ENCODE results near the gene RPL36. TPM values are rescaled to one million over a fixed set of nuclear protein-coding genes. Genes with fewer than 3 reads are reported as not detected.

RPL36 gene
- total RNA-seq, 3 donors from 2014 or later: 1,683 to 1,753 (median 1,705) TPM

- no peaks in the 10 kb centered on the region for H3K4me1 Mint-ChIP-seq (ENCODE audit: low read depth)
- peak in 1 of 2 donors; percentile 23 for ATAC-seq
- H3K9me3 Mint-ChIP-seq: no peaks in the 10 kb centered on the region
- no peak for DNase-seq
- H3K4me3 Mint-ChIP-seq: no peak overlapping the region
- no peaks in the 10 kb centered on the region for H3K27me3 Mint-ChIP-seq (ENCODE audit: low read depth)
- peaks cover 28% of the 10 kb centered on the region for H3K36me3 Mint-ChIP-seq (ENCODE audit: insufficient read depth)
Measured at GRCh38 chr19:5665781-5666513, 24.1 kb upstream of the RPL36 start.

- Mint-ChIP-seq H3K27me3 (ENCODE audit: low read depth) (no peaks in the 10 kb centered on the region), H3K36me3 (ENCODE audit: insufficient read depth) (peaks cover 23% of the 10 kb centered on the region), H3K9me3 (no peaks in the 10 kb centered on the region), H3K4me3 (no peak overlapping the region), H3K4me1 (ENCODE audit: low read depth) (no peaks in the 10 kb centered on the region)
- no peak for ATAC-seq
- no peak for DNase-seq
Measured at GRCh38 chr19:5666921-5667610, 23.0 kb upstream of the RPL36 start.

GRCh38 chr19:5667751-5668271 is 22.3 kb upstream of the RPL36 start:
- H3K4me3 Mint-ChIP-seq: no peak overlapping the region
- H3K36me3 Mint-ChIP-seq (ENCODE audit: insufficient read depth): peaks cover 23% of the 10 kb centered on the region
- ATAC-seq (no peak), DNase-seq (no peak)
- no peaks in the 10 kb centered on the region for H3K27me3 Mint-ChIP-seq (ENCODE audit: low read depth)
- no peaks in the 10 kb centered on the region for H3K4me1 Mint-ChIP-seq (ENCODE audit: low read depth)
- no peaks in the 10 kb centered on the region for H3K9me3 Mint-ChIP-seq

GRCh38 chr19:5669212-5669611 is 20.9 kb upstream of the RPL36 start:
- ATAC-seq: no peak
- H3K4me3 Mint-ChIP-seq: no peak overlapping the region
- H3K27me3 Mint-ChIP-seq (ENCODE audit: low read depth): no peaks in the 10 kb centered on the region
- H3K36me3 Mint-ChIP-seq (ENCODE audit: insufficient read depth): peaks cover 23% of the 10 kb centered on the region
- no peaks in the 10 kb centered on the region for H3K9me3 Mint-ChIP-seq
- no peak for DNase-seq
- H3K4me1 Mint-ChIP-seq (ENCODE audit: low read depth): no peaks in the 10 kb centered on the region

- Mint-ChIP-seq H3K36me3 (ENCODE audit: insufficient read depth) (peaks cover 9% of the 10 kb centered on the region), H3K4me1 (ENCODE audit: low read depth) (no peaks in the 10 kb centered on the region), H3K27me3 (ENCODE audit: low read depth) (no peaks in the 10 kb centered on the region), H3K9me3 (no peaks in the 10 kb centered on the region), H3K4me3 (no peak overlapping the region)
- DNase-seq (no peak), ATAC-seq (no peak)
Measured at GRCh38 chr19:5671600-5671999, 18.5 kb upstream of the RPL36 start.

- Mint-ChIP-seq H3K9me3 (no peaks in the 10 kb centered on the region), H3K27me3 (ENCODE audit: low read depth) (no peaks in the 10 kb centered on the region), H3K36me3 (ENCODE audit: insufficient read depth) (peaks cover 4% of the 10 kb centered on the region), H3K4me3 (no peak overlapping the region), H3K4me1 (ENCODE audit: low read depth) (no peaks in the 10 kb centered on the region)
- DNase-seq: no peak
- ATAC-seq: no peak
Measured at GRCh38 chr19:5672708-5673459, 17.2 kb upstream of the RPL36 start.

- ATAC-seq: no peak
- H3K9me3 Mint-ChIP-seq: no peaks in the 10 kb centered on the region
Measured at GRCh38 chr19:5673752-5674151, 16.3 kb upstream of the RPL36 start.

GRCh38 chr19:5674714-5675113 is 15.4 kb upstream of the RPL36 start:
- Mint-ChIP-seq H3K36me3 (ENCODE audit: insufficient read depth) (peaks cover 4% of the 10 kb centered on the region), H3K4me3 (no peak overlapping the region), H3K27me3 (ENCODE audit: low read depth) (no peaks in the 10 kb centered on the region), H3K4me1 (ENCODE audit: low read depth) (peaks cover 6% of the 10 kb centered on the region), H3K9me3 (no peaks in the 10 kb centered on the region)
- ATAC-seq (no peak), DNase-seq (no peak)

More at GRCh38 chr19:5673752-5674151, 16.3 kb upstream of the RPL36 start:
- no peak for DNase-seq
- no peak overlapping the region for H3K4me3 Mint-ChIP-seq
- H3K36me3 Mint-ChIP-seq (ENCODE audit: insufficient read depth): peaks cover 3% of the 10 kb centered on the region
- no peaks in the 10 kb centered on the region for H3K4me1 Mint-ChIP-seq (ENCODE audit: low read depth)
- H3K27me3 Mint-ChIP-seq (ENCODE audit: low read depth): no peaks in the 10 kb centered on the region

GRCh38 chr19:5676105-5676771 is 13.9 kb upstream of the RPL36 start:
- Mint-ChIP-seq H3K4me3 (no peak overlapping the region), H3K27me3 (ENCODE audit: low read depth) (no peaks in the 10 kb centered on the region), H3K9me3 (no peaks in the 10 kb centered on the region), H3K36me3 (ENCODE audit: insufficient read depth) (peaks cover 4% of the 10 kb centered on the region), H3K4me1 (ENCODE audit: low read depth) (peaks cover 10% of the 10 kb centered on the region)
- DNase-seq (no peak), ATAC-seq (no peak)

GRCh38 chr19:5676772-5677105 is 13.4 kb upstream of the RPL36 start:
- ATAC-seq (no peak), DNase-seq (no peak)
- H3K9me3 Mint-ChIP-seq: no peaks in the 10 kb centered on the region
- H3K36me3 Mint-ChIP-seq (ENCODE audit: insufficient read depth): peaks cover 4% of the 10 kb centered on the region
- peaks cover 15% of the 10 kb centered on the region for H3K4me1 Mint-ChIP-seq (ENCODE audit: low read depth)
- no peak overlapping the region for H3K4me3 Mint-ChIP-seq
- no peaks in the 10 kb centered on the region for H3K27me3 Mint-ChIP-seq (ENCODE audit: low read depth)

- Mint-ChIP-seq H3K4me3 (no peak overlapping the region), H3K27me3 (ENCODE audit: low read depth) (no peaks in the 10 kb centered on the region), H3K4me1 (ENCODE audit: low read depth) (peaks cover 19% of the 10 kb centered on the region), H3K9me3 (no peaks in the 10 kb centered on the region), H3K36me3 (ENCODE audit: insufficient read depth) (peaks cover 4% of the 10 kb centered on the region)
- DNase-seq: no peak
- no peak for ATAC-seq
Measured at GRCh38 chr19:5677136-5677535, 13.0 kb upstream of the RPL36 start.

GRCh38 chr19:5677580-5677979 is 12.5 kb upstream of the RPL36 start:
- no peaks in the 10 kb centered on the region for H3K9me3 Mint-ChIP-seq
- H3K4me1 Mint-ChIP-seq (ENCODE audit: low read depth): peaks cover 22% of the 10 kb centered on the region
- no peaks in the 10 kb centered on the region for H3K27me3 Mint-ChIP-seq (ENCODE audit: low read depth)
- H3K36me3 Mint-ChIP-seq (ENCODE audit: insufficient read depth): peaks cover 4% of the 10 kb centered on the region
- DNase-seq (no peak), ATAC-seq (no peak)
- H3K4me3 Mint-ChIP-seq: no peak overlapping the region

GRCh38 chr19:5678071-5678718 is 11.9 kb upstream of the RPL36 start:
- DNase-seq (no peak), ATAC-seq (no peak)
- Mint-ChIP-seq H3K27me3 (ENCODE audit: low read depth) (no peaks in the 10 kb centered on the region), H3K4me3 (no peak overlapping the region), H3K9me3 (no peaks in the 10 kb centered on the region), H3K36me3 (ENCODE audit: insufficient read depth) (peaks cover 4% of the 10 kb centered on the region), H3K4me1 (ENCODE audit: low read depth) (peaks cover 23% of the 10 kb centered on the region)

Measured in activated T-cell treated with anti-CD3 and anti-CD28 coated beads, Interleukin-2, amount 50 U/mL, for 4 hours (primary cell).